ENCODE measurements around the gene STMND1. TPM values are rescaled to one million over a fixed set of nuclear protein-coding genes. Genes with fewer than 3 reads are reported as not detected.

Gene STMND1
- total and polyA plus RNA-seq, 7 donors: 0.27 to 2.1 (median 0.59) TPM; not detected in 3

- DNase-seq: no peak
- Histone ChIP-seq H3K4me3 (no peak overlapping the region), H3K27me3 (peaks cover 0 to 3% (median 0%) of the 10 kb centered on the region in 3 donors), H3K9me3 (no peaks in the 10 kb centered on the region), H3K4me1 (peaks cover 0 to 16% (median 13%) of the 10 kb centered on the region in 4 donors), H3K36me3 (no peaks in the 10 kb centered on the region), H3K27ac (no peak overlapping the region)
- TF ChIP-seq CTCF (IDR thresholded peaks at IDR 0.05): no peak
- WGBS, 2 donors: 19 to 76% methylated on average over 1 of the region's 1 CpG
- intact Hi-C loops (cut with DNase I): no loop called here
Measured at GRCh38 chr6:17100806-17101205, 1.0 kb upstream of the STMND1 start.

GRCh38 chr6:17102258-17102870, 514 bp downstream of the STMND1 start:
- peaks cover 0 to 3% (median 0%) of the 10 kb centered on the region in 3 donors for H3K27me3 ChIP-seq
- WGBS, 2 donors: 12 to 34% methylated on average over 23 of the region's 23 CpGs
- H3K9me3 ChIP-seq: no peaks in the 10 kb centered on the region
- H3K36me3 ChIP-seq: no peaks in the 10 kb centered on the region
- peak overlapping the region in 1 of 4 donors; percentile 25 for H3K27ac ChIP-seq
- H3K4me3 ChIP-seq: peak overlapping the region; percentile 13 to 50 (median 44)
- H3K4me1 ChIP-seq: peaks cover 0 to 16% (median 13%) of the 10 kb centered on the region in 4 donors
- intact Hi-C loops (cut with DNase I): no loop called here
- no peak for DNase-seq
- TF ChIP-seq POLR2A (IDR thresholded peaks at IDR 0.05): no peak
- TF ChIP-seq CTCF (IDR thresholded peaks at IDR 0.05): no peak
- no peak for TF ChIP-seq EP300 (IDR thresholded peaks at IDR 0.05)
- TF ChIP-seq POLR2AphosphoS5 (IDR thresholded peaks at IDR 0.05): no peak

DNA sequence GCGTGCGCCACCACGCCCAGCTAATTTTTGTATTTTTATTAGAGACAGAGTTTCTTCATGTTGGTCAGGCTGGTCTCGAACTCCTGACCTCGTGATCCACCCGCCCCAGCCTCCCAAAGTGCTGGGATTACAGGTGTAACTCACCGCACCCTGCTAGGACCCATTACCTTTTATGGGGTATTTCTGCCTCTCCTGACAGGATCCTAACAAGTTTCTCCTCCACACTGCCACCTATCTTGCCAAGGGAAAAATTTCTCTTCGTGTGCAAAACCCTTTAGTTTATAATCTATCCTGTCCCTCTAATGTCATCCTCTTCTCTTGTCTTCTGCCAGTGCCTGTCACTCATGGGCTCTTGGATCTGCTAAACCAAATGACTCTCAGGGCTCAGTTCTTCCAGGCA, 1.9 kb downstream of the STMND1 start:
- 80 to 82% methylated on average over 8 of the region's 8 CpGs for WGBS, 2 donors
- Histone ChIP-seq H3K27ac (no peak overlapping the region), H3K27me3 (peaks cover 0 to 3% (median 0%) of the 10 kb centered on the region in 3 donors), H3K9me3 (no peaks in the 10 kb centered on the region), H3K36me3 (no peaks in the 10 kb centered on the region), H3K4me1 (peaks cover 0 to 16% (median 13%) of the 10 kb centered on the region in 4 donors), H3K4me3 (no peak overlapping the region)
- no peak for DNase-seq
- TF ChIP-seq CTCF (IDR thresholded peaks at IDR 0.05) (no peak), POLR2AphosphoS5 (IDR thresholded peaks at IDR 0.05) (no peak), EP300 (IDR thresholded peaks at IDR 0.05) (no peak), POLR2A (IDR thresholded peaks at IDR 0.05) (no peak)
- intact Hi-C loops (cut with DNase I): no loop called here

DNA sequence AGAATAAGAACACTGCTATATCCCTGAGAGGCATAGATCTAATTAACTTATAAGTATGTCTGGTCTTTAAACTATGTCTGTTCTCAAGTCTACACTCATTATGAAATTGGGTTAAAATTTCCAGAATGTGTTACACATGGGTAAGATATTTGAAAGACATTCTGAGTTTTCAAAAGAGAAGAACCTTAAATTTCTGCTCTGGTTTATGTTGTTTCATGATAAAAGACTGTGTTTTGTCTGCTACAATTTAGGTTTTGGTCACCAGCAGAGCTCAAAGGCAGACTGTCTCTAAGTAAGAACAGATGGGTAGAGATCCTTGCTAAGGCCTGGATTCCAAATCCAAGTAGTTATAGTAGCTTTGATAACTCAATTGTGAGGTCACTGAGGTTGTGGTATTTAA, 6.0 kb downstream of the STMND1 start:
- intact Hi-C loops (cut with DNase I): no loop called here
- H3K27me3 ChIP-seq: peaks cover 0 to 3% (median 0%) of the 10 kb centered on the region in 3 donors

More for the DNA sequence above, 6.0 kb downstream of the STMND1 start:
- no peaks in the 10 kb centered on the region for H3K36me3 ChIP-seq
- H3K4me1 ChIP-seq: no peaks in the 10 kb centered on the region
- TF ChIP-seq POLR2AphosphoS5 (IDR thresholded peaks at IDR 0.05): no peak
- no peak for TF ChIP-seq EP300 (IDR thresholded peaks at IDR 0.05)
- TF ChIP-seq CTCF (IDR thresholded peaks at IDR 0.05): no peak
- TF ChIP-seq POLR2A (IDR thresholded peaks at IDR 0.05): no peak
- no peaks in the 10 kb centered on the region for H3K9me3 ChIP-seq
- DNase-seq: no peak
- no peak overlapping the region for H3K27ac ChIP-seq
- H3K4me3 ChIP-seq: no peak overlapping the region

Data from sigmoid colon (tissue), 7 donors.